T-helper 17 cell (primary cell): ENCODE measurements around the gene MIGA2. TPM values are rescaled to one million over a fixed set of nuclear protein-coding genes. Genes with fewer than 3 reads are reported as not detected.

Source experiments
- ATAC-seq: fragments of 150-1000 bp; cut with Tn5 transposase; 2 replicates; pipeline ENCODE4 v1.10.0; 2021; ENCODE audit warnings: mild to moderate bottlenecking, moderate library complexity
- DNase-seq, 3 donors: peaks; one replicate each; pipeline versions ENCODE4 v3.0.0 to v3.0.0-alpha.2; 2020 to 2021
- H3K9me3 ChIP-seq: one replicate; pipeline ENCODE4 v1.7.0; 2013; ENCODE audit warnings: low read length, mild to moderate bottlenecking; ENCODE audit not compliant: control insufficient read depth, poor library complexity, severe bottlenecking
- H3K27ac Mint-ChIP-seq: one replicate; pipeline ENCODE4 v1.8.0; 2022; ENCODE audit warnings: mild to moderate bottlenecking, moderate library complexity, mixed read lengths
- H3K27me3 Mint-ChIP-seq: one replicate; pipeline ENCODE4 v1.8.0; 2022; ENCODE audit warnings: mixed read lengths
- H3K36me3 Mint-ChIP-seq: one replicate; pipeline ENCODE4 v1.8.0; 2022; ENCODE audit warnings: low read depth, mixed read lengths
- H3K4me1 Mint-ChIP-seq: one replicate; pipeline ENCODE4 v1.8.0; 2022; ENCODE audit warnings: mild to moderate bottlenecking, mixed read lengths
- H3K4me3 Mint-ChIP-seq: one replicate; pipeline ENCODE4 v1.8.0; 2022; ENCODE audit warnings: mild to moderate bottlenecking, moderate library complexity, mixed read lengths
- total RNA-seq, 4 donors: library from RNA in 2 of 4; stranded (reverse) in 2 of 4; gene quantifications; one replicate each; pipeline ENCODE4 v1.2.3 and lab custom pipeline; 2022 to 2026

The MIGA2 gene
- total RNA-seq, 2 donors from 2014 or later: 64.2 to 81.4 TPM

DNA sequence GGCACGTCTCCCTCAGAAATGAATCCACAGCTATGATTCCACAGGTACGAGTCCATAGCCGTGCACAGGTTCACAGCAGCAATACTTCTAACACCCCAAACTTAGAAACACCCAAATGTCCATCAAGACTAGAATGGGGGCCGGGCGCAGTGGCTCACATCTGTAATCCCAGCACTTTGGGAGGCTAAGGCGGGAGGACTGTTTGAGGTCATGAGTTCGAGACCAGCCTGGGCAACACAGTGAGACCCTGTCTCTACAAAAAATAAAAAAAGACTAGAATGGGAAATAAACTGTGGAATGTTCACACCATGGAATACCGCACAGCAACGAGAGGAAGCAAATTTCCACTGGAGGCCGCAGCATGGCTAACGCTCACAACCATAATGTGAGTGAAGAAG lies 40.2 kb downstream of the MIGA2 start:
- Mint-ChIP-seq H3K36me3 (no peaks in the 10 kb centered on the region), H3K4me1 (peaks cover 29% of the 10 kb centered on the region), H3K27me3 (no peaks in the 10 kb centered on the region), H3K4me3 (no peak overlapping the region), H3K27ac (no peak overlapping the region)
- H3K9me3 ChIP-seq: no peaks in the 10 kb centered on the region
- ATAC-seq (no peak), DNase-seq (no peak)

DNA sequence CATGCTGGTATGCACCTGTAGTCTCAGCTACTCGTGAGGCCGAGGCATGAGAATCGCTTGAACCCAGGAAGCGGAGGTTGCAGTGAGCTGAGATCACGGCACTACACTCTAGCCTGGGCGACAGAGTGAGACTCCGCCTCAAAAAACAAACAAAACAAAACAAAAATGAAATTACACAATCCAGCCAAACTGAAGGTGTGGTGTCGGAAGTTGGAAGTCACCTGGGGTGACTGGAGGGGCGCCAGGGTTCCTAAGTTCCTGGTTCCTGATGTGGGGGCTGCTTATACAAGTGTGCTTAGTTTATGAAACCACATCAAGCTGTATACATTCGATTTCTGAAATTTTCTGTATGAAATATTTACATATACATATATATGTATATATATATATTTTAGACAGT lies 40.8 kb downstream of the MIGA2 start:
- no peak overlapping the region for H3K4me3 Mint-ChIP-seq
- ATAC-seq: no peak
- H3K4me1 Mint-ChIP-seq: peaks cover 29% of the 10 kb centered on the region
- H3K27me3 Mint-ChIP-seq: no peaks in the 10 kb centered on the region
- no peaks in the 10 kb centered on the region for H3K36me3 Mint-ChIP-seq
- no peak overlapping the region for H3K27ac Mint-ChIP-seq
- no peaks in the 10 kb centered on the region for H3K9me3 ChIP-seq
- DNase-seq: no peak

DNA sequence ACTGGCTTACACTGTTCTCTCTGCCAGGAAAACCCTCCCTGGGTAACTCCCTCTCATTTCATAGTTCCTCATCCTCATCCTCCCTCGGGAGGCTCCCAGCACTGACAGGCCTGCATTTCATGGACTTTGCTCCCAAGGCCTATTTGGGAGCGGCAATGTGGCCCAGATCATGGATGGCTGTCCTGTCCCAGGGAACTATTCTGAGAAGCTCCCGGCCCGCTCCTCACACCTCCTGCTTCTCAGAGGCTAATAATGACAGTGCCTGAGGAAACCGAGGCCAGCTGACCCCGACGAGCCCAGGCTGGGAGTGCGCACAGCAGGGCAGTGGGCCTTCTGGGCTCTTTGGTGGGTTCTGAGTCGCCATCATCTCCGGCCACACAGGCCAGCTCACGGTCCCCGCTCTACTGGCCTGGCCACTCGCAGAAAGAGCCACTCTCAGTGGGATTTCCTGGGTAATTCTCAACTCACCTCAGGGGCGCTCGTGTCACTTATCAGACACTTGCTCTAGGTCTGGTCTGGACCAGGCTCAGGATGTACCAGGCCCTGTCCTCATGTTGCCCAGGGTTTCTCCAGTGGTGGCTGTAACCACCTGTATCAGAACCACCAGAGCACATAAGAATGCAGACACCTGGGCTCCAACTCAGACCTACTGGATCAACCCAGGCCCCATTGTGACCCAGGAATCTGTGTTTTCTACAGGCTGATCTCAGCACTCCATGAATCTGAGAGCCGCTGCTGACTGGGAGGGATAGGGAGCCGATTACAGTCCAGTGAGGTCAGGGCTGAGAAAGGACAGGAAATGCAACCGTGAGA lies 42.5 kb downstream of the MIGA2 start:
- H3K36me3 Mint-ChIP-seq: no peaks in the 10 kb centered on the region
- peaks cover 29% of the 10 kb centered on the region for H3K4me1 Mint-ChIP-seq
- peak overlapping the region; percentile 92 for H3K4me3 Mint-ChIP-seq
- ATAC-seq (no peak), DNase-seq (no peak)
- H3K27me3 Mint-ChIP-seq: no peaks in the 10 kb centered on the region
- no peaks in the 10 kb centered on the region for H3K9me3 ChIP-seq
- H3K27ac Mint-ChIP-seq: peak overlapping the region; percentile 72

DNA sequence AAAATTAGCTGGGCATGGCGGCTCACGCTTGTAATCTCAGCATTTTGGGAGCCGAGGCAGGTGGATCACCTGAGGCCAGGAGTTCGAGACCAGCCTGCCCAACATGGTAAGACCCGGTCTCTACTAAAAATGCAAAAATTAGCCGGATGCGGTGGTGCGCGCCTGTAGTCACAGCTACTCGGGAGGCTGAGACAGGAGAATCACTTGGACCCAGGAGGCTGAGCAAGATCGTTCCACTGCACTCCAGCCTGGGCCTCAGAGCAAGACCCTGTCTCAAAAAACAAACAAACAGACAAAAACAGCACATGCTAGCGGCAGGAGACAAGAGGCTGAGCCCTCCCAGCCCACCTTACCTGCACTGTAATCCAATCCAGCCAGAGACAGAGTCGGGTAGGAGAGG lies 43.4 kb downstream of the MIGA2 start:
- no peaks in the 10 kb centered on the region for H3K27me3 Mint-ChIP-seq
- no peaks in the 10 kb centered on the region for H3K36me3 Mint-ChIP-seq
- H3K4me1 Mint-ChIP-seq: peaks cover 26% of the 10 kb centered on the region
- ATAC-seq: no peak
- H3K4me3 Mint-ChIP-seq: peak overlapping the region; percentile 92
- no peaks in the 10 kb centered on the region for H3K9me3 ChIP-seq
- H3K27ac Mint-ChIP-seq: peak overlapping the region; percentile 72
- no peak for DNase-seq

DNA sequence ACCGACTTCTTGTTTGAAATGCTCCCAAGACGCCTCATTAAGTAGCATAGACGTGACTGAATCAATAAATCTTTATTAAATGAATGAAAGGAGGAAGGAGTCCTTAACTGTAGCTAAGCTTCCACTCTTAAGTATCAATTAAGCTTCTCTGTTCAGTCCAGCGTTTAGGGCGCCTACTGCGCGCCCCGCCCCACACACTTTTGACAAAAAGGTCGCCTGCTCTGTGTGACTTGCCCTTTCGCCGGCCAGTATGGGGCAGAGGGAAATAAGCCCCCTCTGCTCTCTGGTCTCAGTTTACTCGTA lies 43.8 kb downstream of the MIGA2 start:
- ATAC-seq (no peak), DNase-seq (no peak)
- Mint-ChIP-seq H3K4me1 (peaks cover 26% of the 10 kb centered on the region), H3K4me3 (peak overlapping the region; percentile 92), H3K36me3 (no peaks in the 10 kb centered on the region), H3K27me3 (no peaks in the 10 kb centered on the region), H3K27ac (peak overlapping the region; percentile 72)
- H3K9me3 ChIP-seq: no peaks in the 10 kb centered on the region

DNA sequence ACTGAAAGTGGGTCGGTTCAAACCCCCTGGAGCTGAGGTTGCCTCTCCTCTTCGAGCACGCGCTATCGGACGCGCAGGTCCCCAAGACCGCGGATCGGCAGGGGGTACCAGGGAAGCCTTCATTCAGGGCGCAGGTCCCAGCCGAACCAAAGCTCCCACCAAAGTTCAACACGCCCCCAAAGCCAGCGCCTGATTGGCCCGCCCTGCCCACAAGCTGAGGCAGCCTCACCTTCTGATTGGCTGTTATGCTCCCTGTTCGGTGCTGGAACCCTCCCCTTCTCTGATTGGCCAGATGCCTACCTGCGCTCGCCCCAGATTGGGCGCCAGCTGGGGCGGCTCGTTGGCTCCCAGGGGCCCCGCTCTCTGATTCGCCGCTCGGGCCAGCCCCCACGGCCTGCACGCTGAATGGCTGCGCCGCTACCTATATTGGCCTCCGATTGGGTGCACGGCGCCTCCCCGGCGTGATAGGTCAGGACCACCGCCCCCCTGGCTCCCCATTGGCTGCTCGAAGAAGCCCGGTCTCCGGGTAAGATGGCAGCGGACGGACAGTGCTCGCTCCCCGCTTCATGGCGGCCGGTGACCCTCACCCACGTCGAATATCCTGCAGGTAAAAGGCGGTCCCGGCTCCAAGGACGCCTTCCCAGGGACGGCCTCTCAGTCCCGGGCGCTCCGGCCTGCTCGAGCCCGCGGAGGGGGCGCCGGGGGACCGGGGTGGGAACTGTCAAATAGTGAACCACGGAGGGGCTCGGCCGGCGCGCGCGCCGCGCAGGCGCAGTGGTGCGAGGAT lies 44.4 kb downstream of the MIGA2 start, which contains the start of gene DOLPP1:
Gene DOLPP1, plus strand, starts transcription at position 511 of the 787 bp plus-strand sequence. Its CDS starts 21 bp downstream, at position 532.
- Mint-ChIP-seq H3K27ac (peak within 1 kb of the TSS; percentile 72), H3K4me3 (peak within 1 kb of the TSS; percentile 92)

DNA sequence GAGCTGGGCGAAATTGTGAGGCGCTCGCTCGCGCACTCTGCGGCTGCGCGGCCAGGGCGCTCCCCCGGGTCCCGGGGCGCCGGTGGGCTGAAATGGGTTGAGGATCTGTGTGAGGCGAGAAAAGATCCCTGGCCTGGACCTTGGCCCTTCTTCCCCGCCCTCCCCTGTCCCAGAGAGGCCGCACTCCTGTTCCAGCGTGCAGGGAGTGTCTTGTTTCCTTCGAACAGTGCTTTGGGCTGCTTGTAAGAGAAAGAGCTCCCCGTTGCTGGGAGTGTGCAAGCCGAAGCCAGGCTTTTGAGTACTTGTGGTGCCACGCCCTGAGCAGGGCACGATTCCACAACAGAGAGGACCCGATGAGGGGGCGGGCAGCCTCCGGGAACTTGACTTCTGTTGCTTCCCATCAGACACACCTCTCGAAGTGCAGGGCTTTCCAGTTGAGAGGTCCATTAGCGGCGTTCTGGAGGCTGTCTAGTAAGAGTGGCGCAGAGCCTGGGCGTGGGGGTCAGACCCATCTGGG lies 45.0 kb downstream of the MIGA2 start:
- peaks cover 23% of the 10 kb centered on the region for H3K4me1 Mint-ChIP-seq
- no peak for DNase-seq

More for the DNA sequence above, 44.4 kb downstream of the MIGA2 start, which contains the start of gene DOLPP1:
- no peaks in the 10 kb centered on the region for H3K9me3 ChIP-seq
- DNase-seq (peak; percentile 96 to 98 (median 97)), ATAC-seq (peak; percentile 96)
- Mint-ChIP-seq H3K4me1 (peaks cover 23% of the 10 kb centered on the region), H3K36me3 (no peaks in the 10 kb centered on the region), H3K27me3 (no peaks in the 10 kb centered on the region)

DNA sequence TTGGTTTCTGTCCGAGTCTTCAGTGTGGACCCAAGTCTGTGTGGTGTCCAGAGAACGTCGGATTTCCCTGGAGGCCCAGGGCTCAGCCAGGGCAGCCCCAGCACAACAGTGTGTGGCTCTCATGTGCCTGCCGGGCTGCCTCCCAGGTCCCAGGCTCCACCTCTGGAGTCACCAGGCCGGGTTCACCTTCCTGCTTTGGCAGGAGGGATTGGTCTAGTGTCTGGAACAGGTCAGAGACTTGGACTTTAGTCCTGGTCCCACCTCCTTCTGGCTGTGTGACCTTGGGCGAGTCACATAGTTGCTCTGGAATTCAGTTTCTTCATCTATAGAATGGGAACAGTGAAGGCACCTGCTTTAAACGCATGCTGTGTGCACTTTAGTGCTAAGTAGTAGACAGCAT lies 47.7 kb downstream of the MIGA2 start:
- ATAC-seq: no peak
- no peak for DNase-seq
- H3K4me3 Mint-ChIP-seq: no peak overlapping the region
- H3K27ac Mint-ChIP-seq: no peak overlapping the region
- H3K4me1 Mint-ChIP-seq: peaks cover 18% of the 10 kb centered on the region
- no peaks in the 10 kb centered on the region for H3K36me3 Mint-ChIP-seq
- H3K9me3 ChIP-seq: no peaks in the 10 kb centered on the region
- H3K27me3 Mint-ChIP-seq: no peaks in the 10 kb centered on the region

More for the DNA sequence above, 45.0 kb downstream of the MIGA2 start:
- ATAC-seq: no peak
- H3K27me3 Mint-ChIP-seq: no peaks in the 10 kb centered on the region
- no peaks in the 10 kb centered on the region for H3K9me3 ChIP-seq
- peak overlapping the region; percentile 72 for H3K27ac Mint-ChIP-seq
- no peaks in the 10 kb centered on the region for H3K36me3 Mint-ChIP-seq
- peak overlapping the region; percentile 92 for H3K4me3 Mint-ChIP-seq

DNA sequence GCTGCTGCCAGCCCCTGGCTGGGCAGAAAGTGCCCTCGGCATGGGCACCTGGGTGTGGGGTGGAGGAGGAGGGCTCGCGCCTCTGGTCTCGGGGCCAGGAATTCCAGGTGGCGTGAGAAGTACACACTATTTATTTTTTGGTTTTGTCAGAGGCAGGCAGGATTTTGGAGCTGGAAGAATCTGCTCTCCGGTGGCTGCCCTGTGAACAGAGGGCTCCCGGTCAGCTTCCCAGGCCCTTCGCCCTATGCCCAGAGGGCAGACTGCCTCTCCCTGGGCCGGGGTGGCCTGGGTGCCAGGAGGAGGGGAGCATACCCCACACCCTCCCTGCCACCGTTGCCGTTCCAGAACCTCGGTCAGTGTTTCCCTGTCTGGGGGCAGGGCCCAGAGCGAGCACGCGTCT lies 52.8 kb downstream of the MIGA2 start:
- H3K9me3 ChIP-seq: no peaks in the 10 kb centered on the region
- Mint-ChIP-seq H3K4me3 (no peak overlapping the region), H3K4me1 (no peaks in the 10 kb centered on the region), H3K36me3 (peaks cover 2% of the 10 kb centered on the region), H3K27me3 (no peaks in the 10 kb centered on the region), H3K27ac (no peak overlapping the region)
- ATAC-seq (no peak), DNase-seq (no peak)

DNA sequence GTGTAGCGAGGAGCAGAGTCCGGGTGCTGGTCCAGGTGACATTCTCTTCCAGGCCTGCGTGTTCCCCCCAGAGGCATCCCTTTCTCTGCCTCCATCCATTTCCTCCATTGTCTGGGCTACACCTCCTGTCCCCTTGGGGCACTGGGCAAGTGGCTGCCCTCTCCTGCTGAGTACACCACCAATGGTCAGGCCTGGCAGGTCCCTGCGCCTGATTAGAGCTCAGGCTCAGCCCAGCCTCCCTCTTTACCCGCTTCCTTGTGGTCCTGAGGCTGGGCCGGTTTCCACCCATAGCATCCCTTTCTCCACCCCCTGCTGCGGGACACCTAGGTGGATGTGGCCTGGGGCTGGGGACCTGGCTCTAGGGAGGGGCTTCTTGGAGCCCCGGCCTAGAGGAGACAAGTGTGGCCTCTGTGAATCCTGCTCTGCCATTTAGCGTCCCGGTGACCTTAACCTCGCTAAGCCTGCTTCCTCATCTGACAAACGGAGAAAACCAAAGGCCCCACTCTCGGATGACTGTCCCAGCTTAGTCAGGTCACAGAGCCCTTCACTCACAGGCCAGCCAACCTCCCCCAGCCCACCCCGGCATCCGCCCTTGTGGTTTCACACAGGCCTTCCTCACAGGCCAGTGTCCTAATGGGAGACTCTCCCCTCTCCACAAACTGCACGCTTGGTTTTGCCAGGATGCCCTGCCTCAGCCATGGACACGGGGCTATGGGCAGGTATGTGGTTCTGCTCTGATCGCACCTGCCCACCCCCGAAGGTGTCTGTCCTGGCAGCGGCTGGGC lies 57.4 kb downstream of the MIGA2 start:
- H3K9me3 ChIP-seq: no peaks in the 10 kb centered on the region
- H3K4me3 Mint-ChIP-seq: no peak overlapping the region
- no peaks in the 10 kb centered on the region for H3K27me3 Mint-ChIP-seq
- H3K36me3 Mint-ChIP-seq: peaks cover 2% of the 10 kb centered on the region
- DNase-seq: no peak
- no peak for ATAC-seq
- peaks cover 3% of the 10 kb centered on the region for H3K4me1 Mint-ChIP-seq
- peak overlapping the region; percentile 53 for H3K27ac Mint-ChIP-seq

DNA sequence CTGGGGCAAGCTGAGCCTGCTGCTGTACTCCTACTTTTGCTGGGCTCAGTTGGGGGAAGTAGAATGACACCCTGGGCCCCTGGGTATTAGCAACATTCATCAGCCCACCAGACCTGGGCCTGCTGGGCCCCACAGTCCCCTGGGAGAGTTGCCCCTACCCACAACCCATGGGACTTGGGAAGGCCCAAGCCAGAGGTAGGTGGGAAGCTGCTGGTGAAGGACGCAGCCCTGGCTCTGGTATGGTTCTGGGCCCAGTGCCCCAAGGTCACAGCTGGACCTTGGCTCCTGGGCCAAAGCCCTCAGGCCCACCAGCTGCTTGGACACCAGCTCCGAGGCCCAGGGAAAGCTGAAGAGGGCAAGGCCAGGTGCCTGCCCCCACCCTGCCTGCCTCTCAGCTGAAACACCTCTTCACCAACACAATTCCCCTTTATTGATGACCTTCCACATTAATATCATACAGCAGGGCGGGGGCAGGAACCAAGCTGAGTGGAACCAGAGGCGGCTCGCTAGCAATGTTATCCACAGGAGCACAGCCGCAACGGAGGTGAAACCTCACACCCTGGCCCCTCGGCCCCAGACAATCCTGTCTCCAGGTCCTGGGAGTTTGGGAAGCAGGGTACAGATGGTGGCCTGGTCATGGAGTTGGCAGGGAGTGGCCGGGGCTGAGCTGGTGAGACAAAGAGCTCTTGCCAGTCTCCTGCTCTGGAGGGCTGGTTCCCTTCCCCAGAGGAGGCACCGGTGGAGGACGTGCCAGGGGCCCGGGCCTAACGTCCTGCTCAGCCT lies 58.2 kb downstream of the MIGA2 start:
- DNase-seq (no peak), ATAC-seq (no peak)
- H3K36me3 Mint-ChIP-seq: peaks cover 2% of the 10 kb centered on the region
- no peak overlapping the region for H3K4me3 Mint-ChIP-seq
- H3K9me3 ChIP-seq: no peaks in the 10 kb centered on the region
- H3K4me1 Mint-ChIP-seq: peaks cover 3% of the 10 kb centered on the region
- no peaks in the 10 kb centered on the region for H3K27me3 Mint-ChIP-seq
- peak overlapping the region; percentile 53 for H3K27ac Mint-ChIP-seq

DNA sequence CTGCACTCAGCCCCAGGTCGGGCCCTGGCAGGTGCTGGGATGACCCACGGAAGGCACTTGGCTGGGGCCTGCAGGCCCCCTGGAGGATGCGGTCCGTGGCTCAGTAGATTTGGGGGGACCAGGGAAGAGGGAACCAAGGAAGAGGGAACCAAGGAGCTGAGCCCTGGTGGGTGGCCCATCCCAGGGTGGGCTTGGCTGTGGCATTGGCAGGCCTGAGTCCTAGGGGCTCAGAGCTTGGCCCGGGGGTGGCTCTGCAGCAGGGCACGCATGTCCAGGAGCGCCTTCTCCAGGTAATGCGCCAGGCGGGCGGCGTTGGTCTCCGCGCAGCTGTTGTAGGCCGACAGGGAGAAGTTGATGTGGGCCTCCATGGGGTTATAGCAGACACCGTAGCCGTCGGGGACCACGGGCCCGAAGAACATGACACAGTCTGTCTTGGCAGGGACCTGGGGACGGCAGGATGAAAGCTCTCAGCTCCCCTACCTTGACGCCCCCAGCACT lies 58.8 kb downstream of the MIGA2 start:
- H3K4me1 Mint-ChIP-seq: peaks cover 3% of the 10 kb centered on the region
- no peaks in the 10 kb centered on the region for H3K27me3 Mint-ChIP-seq
- no peak for DNase-seq

More for the DNA sequence above, 58.8 kb downstream of the MIGA2 start:
- H3K27ac Mint-ChIP-seq: no peak overlapping the region
- no peaks in the 10 kb centered on the region for H3K9me3 ChIP-seq
- ATAC-seq: no peak
- H3K36me3 Mint-ChIP-seq: no peaks in the 10 kb centered on the region
- H3K4me3 Mint-ChIP-seq: no peak overlapping the region
